C4-2B (cell line): ENCODE results near the gene SIX3.

Experiments
- ZFX ChIP-seq: fragments of 450-650 bp; IDR thresholded peaks from 2 replicates; pipeline ENCODE4 v1.6.1; 2017
- TF ChIP-seq, protein P1 (sequence below): fragments of 450-650 bp; conservative IDR thresholded peaks from 2 replicates; pipeline ENCODE4 v1.5.1; 2017; ENCODE audit warnings: mild to moderate bottlenecking

DNA sequence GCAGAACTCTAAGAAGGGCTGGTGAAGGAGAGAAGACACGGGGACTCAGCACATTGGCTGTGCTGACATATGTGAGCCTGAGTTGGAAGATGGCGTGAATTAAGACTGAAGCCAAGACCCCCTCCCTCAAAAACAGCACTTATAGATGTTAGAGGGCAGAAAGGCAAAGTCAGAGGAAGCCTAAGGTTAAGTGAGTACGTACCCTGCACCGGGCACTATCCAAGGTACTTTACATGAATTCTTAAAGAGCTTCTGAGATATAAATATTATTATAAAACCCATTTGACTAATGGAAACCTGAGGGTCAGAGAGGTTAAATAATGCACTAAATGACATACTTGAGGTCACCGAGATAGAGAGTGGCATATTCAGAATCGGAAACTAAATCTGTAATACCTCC lies 25.6 kb downstream of the SIX3 start:
- TF ChIP-seq, protein P1, sequence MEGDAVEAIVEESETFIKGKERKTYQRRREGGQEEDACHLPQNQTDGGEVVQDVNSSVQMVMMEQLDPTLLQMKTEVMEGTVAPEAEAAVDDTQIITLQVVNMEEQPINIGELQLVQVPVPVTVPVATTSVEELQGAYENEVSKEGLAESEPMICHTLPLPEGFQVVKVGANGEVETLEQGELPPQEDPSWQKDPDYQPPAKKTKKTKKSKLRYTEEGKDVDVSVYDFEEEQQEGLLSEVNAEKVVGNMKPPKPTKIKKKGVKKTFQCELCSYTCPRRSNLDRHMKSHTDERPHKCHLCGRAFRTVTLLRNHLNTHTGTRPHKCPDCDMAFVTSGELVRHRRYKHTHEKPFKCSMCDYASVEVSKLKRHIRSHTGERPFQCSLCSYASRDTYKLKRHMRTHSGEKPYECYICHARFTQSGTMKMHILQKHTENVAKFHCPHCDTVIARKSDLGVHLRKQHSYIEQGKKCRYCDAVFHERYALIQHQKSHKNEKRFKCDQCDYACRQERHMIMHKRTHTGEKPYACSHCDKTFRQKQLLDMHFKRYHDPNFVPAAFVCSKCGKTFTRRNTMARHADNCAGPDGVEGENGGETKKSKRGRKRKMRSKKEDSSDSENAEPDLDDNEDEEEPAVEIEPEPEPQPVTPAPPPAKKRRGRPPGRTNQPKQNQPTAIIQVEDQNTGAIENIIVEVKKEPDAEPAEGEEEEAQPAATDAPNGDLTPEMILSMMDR: no peak
- no peak for TF ChIP-seq ZFX
